ENCODE data around the gene CLCN3. TPM values are rescaled to one million over a fixed set of nuclear protein-coding genes. Genes with fewer than 3 reads are reported as not detected.

CLCN3 gene
- total RNA-seq, 1 donor from 2014 or later: 34.7 TPM

GRCh38 chr4:169603312-169603711, 17.1 kb upstream of the CLCN3 start:
- no peak overlapping the region for H3K4me3 Mint-ChIP-seq (ENCODE audit: unreplicated experiment)
- peaks cover 6% of the 10 kb centered on the region for H3K36me3 Mint-ChIP-seq (ENCODE audit: low read depth)
- DNase-seq (ENCODE audit: low spot score): no peak
- H3K27ac Mint-ChIP-seq (ENCODE audit: unreplicated experiment): no peak overlapping the region
- no peaks in the 10 kb centered on the region for H3K27me3 Mint-ChIP-seq (ENCODE audit: low read depth)
- no peak for TF ChIP-seq CTCF (IDR thresholded peaks at IDR 0.05)
- no peaks in the 10 kb centered on the region for H3K9me3 Mint-ChIP-seq (ENCODE audit: low read depth)
- H3K4me1 Mint-ChIP-seq (ENCODE audit: low read depth): peaks cover 10% of the 10 kb centered on the region

- Mint-ChIP-seq H3K9me3 (ENCODE audit: low read depth) (no peaks in the 10 kb centered on the region), H3K4me1 (ENCODE audit: low read depth) (peaks cover 10% of the 10 kb centered on the region), H3K4me3 (ENCODE audit: unreplicated experiment) (no peak overlapping the region), H3K27ac (ENCODE audit: unreplicated experiment) (peak overlapping the region; percentile 67), H3K36me3 (ENCODE audit: low read depth) (peaks cover 6% of the 10 kb centered on the region), H3K27me3 (ENCODE audit: low read depth) (no peaks in the 10 kb centered on the region)
- no peak for DNase-seq (ENCODE audit: low spot score)
- TF ChIP-seq CTCF (IDR thresholded peaks at IDR 0.05): no peak
Observed at GRCh38 chr4:169604131-169604900, 16.1 kb upstream of the CLCN3 start.

DNA sequence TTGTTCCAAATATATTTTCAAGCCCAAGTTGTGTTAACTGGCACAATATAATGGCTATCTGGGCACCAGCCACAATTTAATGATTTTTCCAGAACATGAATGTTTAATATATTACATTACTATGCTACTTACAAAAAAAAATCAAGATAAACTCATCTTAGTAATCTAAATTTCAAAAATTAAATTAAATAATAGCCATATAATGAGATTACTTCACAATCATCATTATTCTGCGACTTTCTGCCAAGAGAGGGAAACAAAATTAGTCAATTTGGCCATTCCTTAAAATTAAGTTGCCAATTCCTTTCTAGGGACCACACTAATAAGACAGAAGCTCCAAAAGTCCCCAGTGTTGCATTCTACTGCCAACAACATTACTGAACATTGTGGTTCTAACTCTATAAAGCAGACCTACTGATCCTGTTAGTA, 15.5 kb upstream of the CLCN3 start:
- no peak for DNase-seq (ENCODE audit: low spot score)
- no peak for TF ChIP-seq CTCF (IDR thresholded peaks at IDR 0.05)
- Mint-ChIP-seq H3K36me3 (ENCODE audit: low read depth) (peaks cover 6% of the 10 kb centered on the region), H3K27ac (ENCODE audit: unreplicated experiment) (peak overlapping the region; percentile 67), H3K4me3 (ENCODE audit: unreplicated experiment) (no peak overlapping the region), H3K27me3 (ENCODE audit: low read depth) (no peaks in the 10 kb centered on the region), H3K9me3 (ENCODE audit: low read depth) (no peaks in the 10 kb centered on the region), H3K4me1 (ENCODE audit: low read depth) (peaks cover 13% of the 10 kb centered on the region)

DNA sequence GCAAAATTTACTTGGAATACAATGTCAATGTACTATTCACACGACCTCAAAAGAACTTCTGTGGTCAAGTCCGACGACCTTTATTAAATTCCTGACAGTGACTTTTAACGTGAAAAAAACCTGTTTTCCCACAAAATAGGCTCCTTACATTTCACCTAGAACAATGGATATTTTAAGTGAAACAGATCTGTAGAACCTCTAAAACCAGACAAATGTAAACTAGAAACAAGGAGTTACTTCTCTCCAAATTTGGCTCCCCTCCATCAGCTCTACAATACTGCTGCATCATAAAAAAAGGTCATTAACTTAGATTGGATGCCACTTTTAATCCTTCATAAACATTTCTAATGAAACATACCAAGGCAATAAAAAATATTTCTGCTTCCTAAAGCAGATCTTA, 9.2 kb upstream of the CLCN3 start:
- no peak for DNase-seq (ENCODE audit: low spot score)
- Mint-ChIP-seq H3K27ac (ENCODE audit: unreplicated experiment) (peak overlapping the region; percentile 41), H3K36me3 (ENCODE audit: low read depth) (peaks cover 2% of the 10 kb centered on the region), H3K4me3 (ENCODE audit: unreplicated experiment) (peak overlapping the region; percentile 97), H3K4me1 (ENCODE audit: low read depth) (peaks cover 31% of the 10 kb centered on the region), H3K9me3 (ENCODE audit: low read depth) (no peaks in the 10 kb centered on the region), H3K27me3 (ENCODE audit: low read depth) (no peaks in the 10 kb centered on the region)
- no peak for TF ChIP-seq CTCF (IDR thresholded peaks at IDR 0.05)

- peak within 1 kb of the TSS; percentile 99 for H3K27ac Mint-ChIP-seq (ENCODE audit: unreplicated experiment)
- H3K4me3 Mint-ChIP-seq (ENCODE audit: unreplicated experiment): peak within 1 kb of the TSS; percentile 97
- no peak for TF ChIP-seq CTCF (IDR thresholded peaks at IDR 0.05)
- peaks cover 31% of the 10 kb centered on the region for H3K4me1 Mint-ChIP-seq (ENCODE audit: low read depth)
- DNase-seq (ENCODE audit: low spot score): peak; percentile 88
- H3K9me3 Mint-ChIP-seq (ENCODE audit: low read depth): no peaks in the 10 kb centered on the region
- no peaks in the 10 kb centered on the region for H3K36me3 Mint-ChIP-seq (ENCODE audit: low read depth)
- H3K27me3 Mint-ChIP-seq (ENCODE audit: low read depth): no peaks in the 10 kb centered on the region
Observed at GRCh38 chr4:169611991-169612870, 8.1 kb upstream of the CLCN3 start, which contains the start of gene NEK1. Gene NEK1, minus strand, starts transcription at chr4:169612583. Its CDS starts 9,953 bp downstream, at chr4:169602630.
